Retinal pigment epithelial cell (primary cell): ENCODE results near the gene GMCL1.

Experiments
- DNase-seq: peaks from one replicate; pipeline ENCODE4 v3.0.0-alpha.2; 2010; ENCODE audit warnings: low read depth
- H3K4me3 ChIP-seq: 2 replicates; pipeline ENCODE4 v1.5.1; 2011; ENCODE audit warnings: mild to moderate bottlenecking, low read length, control low read depth, moderate library complexity
- TF ChIP-seq, protein P1 (sequence below): conservative IDR thresholded peaks from 2 replicates; pipeline ENCODE4 v1.5.1; 2011; ENCODE audit warnings: low read depth, low read length, control low read depth, inconsistent platforms

The GMCL1 gene

DNA sequence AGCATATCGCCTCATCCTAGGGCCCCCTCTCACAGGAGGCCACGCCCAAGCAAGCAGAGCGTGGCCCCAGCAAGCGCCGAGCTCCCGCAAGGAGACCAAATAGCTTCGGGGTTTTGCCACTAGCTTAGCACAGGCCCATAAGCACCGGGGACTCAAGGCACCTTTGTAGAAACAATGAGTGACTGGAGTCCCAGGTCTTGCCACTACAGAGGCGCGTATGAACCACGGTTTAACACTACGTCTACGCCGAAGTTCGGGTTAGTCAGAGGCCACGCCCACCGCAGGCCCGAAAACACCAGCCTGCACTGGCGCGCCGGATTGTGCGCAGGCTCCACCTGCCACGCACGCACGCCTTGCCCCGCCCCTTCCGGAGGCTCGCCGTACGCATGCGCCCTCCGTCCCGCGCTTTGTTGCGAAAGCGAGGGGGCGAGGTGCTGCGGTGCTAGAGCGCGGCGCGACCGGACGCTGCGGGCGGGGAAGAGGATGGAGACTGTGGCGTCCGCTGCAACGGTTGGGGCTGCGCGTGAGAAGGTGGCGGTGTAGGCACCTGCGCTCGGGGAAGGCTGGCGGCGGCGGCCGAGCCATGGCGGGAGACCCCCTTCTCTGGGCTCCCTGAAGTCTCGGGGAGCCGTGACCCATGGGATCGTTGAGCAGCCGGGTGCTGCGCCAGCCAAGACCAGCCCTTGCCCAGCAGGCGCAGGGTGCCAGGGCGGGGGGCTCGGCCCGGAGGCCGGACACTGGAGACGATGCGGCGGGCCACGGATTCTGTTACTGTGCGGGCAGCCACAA lies at the start of gene GMCL1:
Gene GMCL1 (plus strand): TSS at position 405 of the 789 bp plus-strand sequence. CDS start 233 bp downstream, at position 638.
- peak; percentile 79 for DNase-seq
- TF ChIP-seq, protein P1, sequence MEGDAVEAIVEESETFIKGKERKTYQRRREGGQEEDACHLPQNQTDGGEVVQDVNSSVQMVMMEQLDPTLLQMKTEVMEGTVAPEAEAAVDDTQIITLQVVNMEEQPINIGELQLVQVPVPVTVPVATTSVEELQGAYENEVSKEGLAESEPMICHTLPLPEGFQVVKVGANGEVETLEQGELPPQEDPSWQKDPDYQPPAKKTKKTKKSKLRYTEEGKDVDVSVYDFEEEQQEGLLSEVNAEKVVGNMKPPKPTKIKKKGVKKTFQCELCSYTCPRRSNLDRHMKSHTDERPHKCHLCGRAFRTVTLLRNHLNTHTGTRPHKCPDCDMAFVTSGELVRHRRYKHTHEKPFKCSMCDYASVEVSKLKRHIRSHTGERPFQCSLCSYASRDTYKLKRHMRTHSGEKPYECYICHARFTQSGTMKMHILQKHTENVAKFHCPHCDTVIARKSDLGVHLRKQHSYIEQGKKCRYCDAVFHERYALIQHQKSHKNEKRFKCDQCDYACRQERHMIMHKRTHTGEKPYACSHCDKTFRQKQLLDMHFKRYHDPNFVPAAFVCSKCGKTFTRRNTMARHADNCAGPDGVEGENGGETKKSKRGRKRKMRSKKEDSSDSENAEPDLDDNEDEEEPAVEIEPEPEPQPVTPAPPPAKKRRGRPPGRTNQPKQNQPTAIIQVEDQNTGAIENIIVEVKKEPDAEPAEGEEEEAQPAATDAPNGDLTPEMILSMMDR = no peak
- H3K4me3 ChIP-seq = peak within 1 kb of the TSS; percentile 83

DNA sequence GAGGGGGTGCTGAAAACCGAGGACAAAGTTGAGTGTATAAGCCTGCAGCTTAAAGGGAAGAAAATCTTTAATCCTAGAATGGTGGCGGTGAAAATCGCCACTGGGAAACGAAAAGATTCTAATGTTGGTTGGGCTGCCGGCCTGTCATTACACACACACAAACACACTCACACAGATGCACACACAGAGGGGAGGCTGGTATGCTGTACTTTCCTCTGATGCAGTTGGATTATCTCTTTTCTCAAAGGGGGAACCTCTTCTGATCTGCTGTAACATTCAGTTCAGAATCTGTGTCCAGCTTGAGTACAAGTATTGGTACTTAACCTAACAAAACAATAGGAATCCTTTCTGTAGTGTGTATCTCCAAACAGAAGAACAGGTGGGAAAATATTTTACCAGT lies 48.5 kb upstream of the GMCL1 start:
- TF ChIP-seq, protein P1 = no peak
- H3K4me3 ChIP-seq = no peak overlapping the region
- DNase-seq = no peak

GRCh38 chr2:69781321-69782248 lies 47.9 kb upstream of the GMCL1 start:
- TF ChIP-seq, protein P1 = no peak
- DNase-seq = peak; percentile 57
- no peak overlapping the region for H3K4me3 ChIP-seq

DNA sequence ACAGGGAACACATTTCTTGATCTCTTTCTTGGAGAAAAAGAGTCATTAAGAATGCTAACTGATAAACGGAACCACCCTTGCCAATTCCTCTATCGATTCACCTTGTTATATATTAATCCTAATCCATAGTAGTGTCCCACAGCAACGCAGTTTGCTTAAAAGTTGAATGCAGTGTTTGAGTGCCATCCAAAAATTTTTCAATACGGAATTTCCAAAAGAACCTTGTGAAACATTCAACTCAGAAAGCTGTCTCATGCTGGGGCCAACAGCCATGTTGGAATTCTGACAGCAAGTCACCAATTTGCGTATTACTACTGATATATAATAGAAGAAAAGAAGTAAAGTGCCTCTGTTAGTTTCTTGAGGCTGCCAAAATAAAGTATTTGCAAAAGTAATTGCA lies 45.2 kb upstream of the GMCL1 start:
- H3K4me3 ChIP-seq = no peak overlapping the region
- TF ChIP-seq, protein P1 = no peak
- DNase-seq = no peak

DNA sequence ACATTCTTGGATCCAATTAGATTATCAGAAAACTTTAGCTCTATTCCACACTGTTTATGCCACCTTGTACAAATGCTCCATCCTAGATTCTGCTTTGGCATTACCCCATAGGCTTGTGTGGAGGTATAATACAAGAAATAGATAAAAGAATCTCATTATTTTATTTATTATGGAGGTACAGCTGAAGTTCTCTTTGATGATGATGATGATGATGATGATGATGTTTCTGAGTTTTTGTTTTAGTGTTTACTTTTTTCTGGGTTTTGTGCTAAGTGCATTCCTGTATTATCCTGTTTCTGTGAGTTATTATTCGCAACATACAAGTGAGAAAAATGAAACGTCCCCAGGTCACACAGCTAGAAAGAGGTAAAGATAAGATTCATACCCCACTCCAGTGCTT lies 44.1 kb upstream of the GMCL1 start:
- no peak for DNase-seq
- TF ChIP-seq, protein P1 = no peak
- H3K4me3 ChIP-seq = no peak overlapping the region

GRCh38 chr2:69786052-69786560 lies 43.4 kb upstream of the GMCL1 start:
- TF ChIP-seq, protein P1 = no peak
- H3K4me3 ChIP-seq = no peak overlapping the region
- no peak for DNase-seq
